PFSK-1 (cell line): ENCODE data around the gene RACK1.

Source experiments
- FOXP2 ChIP-seq: optimal IDR thresholded peaks from 2 replicates; pipeline ENCODE3; 2011; ENCODE audit warnings: borderline replicate concordance, control low read depth, inconsistent platforms; ENCODE audit not compliant: insufficient read depth; ENCODE audit errors: extremely low read length, extremely low read depth
- POLR2AphosphoS5 ChIP-seq: IDR thresholded peaks from 2 replicates; pipeline ENCODE4 v1.6.1; 2012; ENCODE audit warnings: low read depth, mild to moderate bottlenecking, control low read depth, low read length, moderate library complexity
- SIN3A ChIP-seq: IDR thresholded peaks from 2 replicates; pipeline ENCODE4 v1.6.1; 2012; ENCODE audit warnings: mild to moderate bottlenecking, low read length, moderate library complexity, borderline replicate concordance; ENCODE audit not compliant: insufficient read depth
- TAF1 ChIP-seq: IDR thresholded peaks from 2 replicates; pipeline ENCODE4 v1.6.1; 2012; ENCODE audit warnings: low read length, control low read depth, borderline replicate concordance; ENCODE audit not compliant: insufficient read depth
- TF ChIP-seq, protein P1 (sequence below), 2 experiments: IDR thresholded peaks; 2 replicates each; pipeline versions ENCODE4 v1.6.1 to v1.8.0; 2011 to 2012; ENCODE audit warnings: low read depth in 2 of 2, low read length in 2 of 2, control low read depth in 1 of 2, inconsistent platforms in 1 of 2, mild to moderate bottlenecking in 1 of 2, moderate library complexity in 1 of 2; ENCODE audit not compliant: insufficient read depth in 1 of 2

RACK1 gene

DNA sequence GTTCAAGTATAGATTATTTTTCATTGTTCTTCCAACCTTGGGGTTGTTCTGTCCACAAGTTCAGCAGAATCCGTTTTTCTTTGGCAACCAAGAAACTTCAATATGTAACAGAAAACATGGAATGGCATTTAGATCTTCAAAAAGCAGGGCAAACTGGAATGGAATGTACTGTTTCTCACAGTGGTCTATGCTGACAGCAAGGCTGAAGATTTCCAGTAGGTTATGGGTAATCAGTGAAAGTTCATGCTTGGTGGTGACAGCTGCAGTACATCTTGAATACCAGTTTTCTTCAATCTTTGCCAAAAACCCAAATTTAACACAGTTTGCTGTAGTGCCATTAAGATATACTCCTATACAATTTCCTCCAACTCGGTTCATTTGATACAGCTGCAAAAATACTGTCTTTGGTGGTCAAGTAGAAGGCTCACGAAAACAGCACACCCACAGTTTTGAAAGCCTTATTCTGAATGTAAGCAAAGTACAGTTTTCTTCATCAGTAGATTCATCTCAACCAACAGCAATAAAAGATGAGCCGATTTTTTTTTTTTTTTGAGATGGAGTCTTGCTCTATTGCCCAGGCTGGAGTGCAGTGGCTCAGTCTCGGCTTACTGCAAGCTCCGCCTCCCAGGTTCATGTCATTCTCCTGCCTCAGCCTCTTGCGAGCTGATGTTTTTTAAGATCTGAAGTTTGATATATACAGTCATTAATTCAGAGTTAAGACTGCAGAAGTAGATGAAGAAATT is 12.3 kb upstream of the RACK1 start:
- TF ChIP-seq SIN3A (no peak), TAF1 (no peak), POLR2AphosphoS5 (no peak), FOXP2 (no peak)
- TF ChIP-seq, protein P1, sequence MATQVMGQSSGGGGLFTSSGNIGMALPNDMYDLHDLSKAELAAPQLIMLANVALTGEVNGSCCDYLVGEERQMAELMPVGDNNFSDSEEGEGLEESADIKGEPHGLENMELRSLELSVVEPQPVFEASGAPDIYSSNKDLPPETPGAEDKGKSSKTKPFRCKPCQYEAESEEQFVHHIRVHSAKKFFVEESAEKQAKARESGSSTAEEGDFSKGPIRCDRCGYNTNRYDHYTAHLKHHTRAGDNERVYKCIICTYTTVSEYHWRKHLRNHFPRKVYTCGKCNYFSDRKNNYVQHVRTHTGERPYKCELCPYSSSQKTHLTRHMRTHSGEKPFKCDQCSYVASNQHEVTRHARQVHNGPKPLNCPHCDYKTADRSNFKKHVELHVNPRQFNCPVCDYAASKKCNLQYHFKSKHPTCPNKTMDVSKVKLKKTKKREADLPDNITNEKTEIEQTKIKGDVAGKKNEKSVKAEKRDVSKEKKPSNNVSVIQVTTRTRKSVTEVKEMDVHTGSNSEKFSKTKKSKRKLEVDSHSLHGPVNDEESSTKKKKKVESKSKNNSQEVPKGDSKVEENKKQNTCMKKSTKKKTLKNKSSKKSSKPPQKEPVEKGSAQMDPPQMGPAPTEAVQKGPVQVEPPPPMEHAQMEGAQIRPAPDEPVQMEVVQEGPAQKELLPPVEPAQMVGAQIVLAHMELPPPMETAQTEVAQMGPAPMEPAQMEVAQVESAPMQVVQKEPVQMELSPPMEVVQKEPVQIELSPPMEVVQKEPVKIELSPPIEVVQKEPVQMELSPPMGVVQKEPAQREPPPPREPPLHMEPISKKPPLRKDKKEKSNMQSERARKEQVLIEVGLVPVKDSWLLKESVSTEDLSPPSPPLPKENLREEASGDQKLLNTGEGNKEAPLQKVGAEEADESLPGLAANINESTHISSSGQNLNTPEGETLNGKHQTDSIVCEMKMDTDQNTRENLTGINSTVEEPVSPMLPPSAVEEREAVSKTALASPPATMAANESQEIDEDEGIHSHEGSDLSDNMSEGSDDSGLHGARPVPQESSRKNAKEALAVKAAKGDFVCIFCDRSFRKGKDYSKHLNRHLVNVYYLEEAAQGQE (IDR thresholded peaks at IDR 0.05; ENCODE audit: insufficient read depth in 1 of 2, low read depth in 2 of 2, low read length in 2 of 2) = no peak

DNA sequence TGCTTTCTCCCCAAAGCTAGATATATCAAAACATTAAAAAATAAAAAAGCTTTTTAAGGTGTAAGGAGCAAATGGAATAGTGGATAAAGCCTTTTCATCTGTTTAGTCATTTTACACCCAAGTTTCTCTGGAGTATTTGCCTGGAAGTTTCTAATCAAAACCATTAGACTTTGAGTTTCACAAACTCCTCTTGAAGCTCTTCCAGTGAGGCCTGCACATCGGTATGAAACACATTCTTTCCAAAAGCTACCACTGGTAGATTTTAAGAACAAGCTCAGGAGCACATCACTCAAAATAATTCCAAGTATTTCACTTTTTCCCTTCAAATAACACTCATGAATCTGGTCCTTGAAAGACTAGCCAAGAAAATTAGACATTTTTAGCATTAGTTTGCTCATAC is 11.6 kb upstream of the RACK1 start:
- TF ChIP-seq FOXP2 = no peak
- no peak for TF ChIP-seq POLR2AphosphoS5
- no peak for TF ChIP-seq SIN3A
- TF ChIP-seq, protein P1 (IDR thresholded peaks at IDR 0.05; ENCODE audit: insufficient read depth in 1 of 2, low read depth in 2 of 2, low read length in 2 of 2) = no peak
- no peak for TF ChIP-seq TAF1

DNA sequence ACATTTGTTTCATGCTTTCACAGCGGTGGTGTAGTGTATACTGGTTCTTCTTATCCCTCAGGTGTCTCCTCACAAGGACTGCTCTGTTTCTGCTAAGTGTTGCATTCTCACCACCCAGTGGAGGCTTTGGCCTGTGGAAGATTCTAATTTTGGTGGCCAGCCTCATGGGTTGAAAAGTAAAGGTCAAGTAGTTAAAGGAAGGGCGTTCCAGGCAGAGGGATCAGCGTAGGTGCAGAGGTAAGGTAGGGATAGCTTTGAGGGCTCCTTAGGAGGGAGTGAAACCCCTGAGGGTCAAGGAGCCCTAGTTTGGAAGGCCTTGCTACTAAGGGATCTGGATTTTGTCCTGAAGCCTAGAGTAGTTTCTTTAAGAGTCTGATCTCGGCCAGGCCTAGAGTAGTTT is 4.6 kb upstream of the RACK1 start:
- TF ChIP-seq FOXP2 = no peak

DNA sequence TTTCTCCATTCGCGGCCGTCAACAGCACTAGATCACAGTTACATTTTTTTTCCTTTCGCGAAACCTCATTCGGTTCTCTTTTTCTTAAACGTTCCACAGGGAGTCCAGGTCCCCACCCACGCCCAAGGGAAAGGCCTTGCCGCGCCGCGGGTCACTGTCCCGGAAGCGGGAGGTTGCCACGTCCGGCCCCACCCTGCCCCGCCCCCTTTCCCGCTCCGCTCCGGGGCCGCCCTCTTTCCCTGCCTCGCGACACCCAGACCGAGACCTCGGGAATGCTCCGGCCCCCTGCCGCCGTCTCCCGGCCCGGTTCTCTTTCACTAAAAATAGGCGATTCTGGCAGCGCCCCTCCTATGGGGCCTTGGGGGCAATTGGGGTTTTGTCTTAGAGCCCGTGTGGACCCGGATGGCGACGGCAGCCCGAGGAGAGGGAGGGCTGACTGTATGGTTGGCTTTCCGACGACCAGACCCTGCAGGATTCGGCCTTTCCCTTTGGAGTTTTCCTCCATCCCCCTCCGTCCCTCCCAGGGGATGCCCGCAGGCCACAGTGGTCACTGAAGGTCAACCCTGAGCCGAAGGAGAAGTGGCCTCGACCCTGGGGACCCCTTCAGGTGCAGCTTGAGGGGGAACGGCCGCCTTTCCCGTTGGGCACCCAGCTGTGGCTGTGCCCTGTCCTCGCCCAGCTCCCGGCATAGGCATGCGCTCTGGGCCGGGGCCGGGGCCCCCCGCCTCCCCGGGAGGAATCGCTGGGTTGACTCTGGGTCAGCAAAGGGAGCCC is 2.8 kb upstream of the RACK1 start:
- TF ChIP-seq TAF1 (peak; percentile 51; the same call in 1 of the 2 replicates), FOXP2 (peak; percentile 51), SIN3A (peak; percentile 79; the same call in 1 of the 2 replicates), POLR2AphosphoS5 (peak; percentile 88)
- TF ChIP-seq, protein P1 (IDR thresholded peaks at IDR 0.05; ENCODE audit: insufficient read depth in 1 of 2, low read depth in 2 of 2, low read length in 2 of 2) = no peak; a peak in 1 of 4 replicates

DNA sequence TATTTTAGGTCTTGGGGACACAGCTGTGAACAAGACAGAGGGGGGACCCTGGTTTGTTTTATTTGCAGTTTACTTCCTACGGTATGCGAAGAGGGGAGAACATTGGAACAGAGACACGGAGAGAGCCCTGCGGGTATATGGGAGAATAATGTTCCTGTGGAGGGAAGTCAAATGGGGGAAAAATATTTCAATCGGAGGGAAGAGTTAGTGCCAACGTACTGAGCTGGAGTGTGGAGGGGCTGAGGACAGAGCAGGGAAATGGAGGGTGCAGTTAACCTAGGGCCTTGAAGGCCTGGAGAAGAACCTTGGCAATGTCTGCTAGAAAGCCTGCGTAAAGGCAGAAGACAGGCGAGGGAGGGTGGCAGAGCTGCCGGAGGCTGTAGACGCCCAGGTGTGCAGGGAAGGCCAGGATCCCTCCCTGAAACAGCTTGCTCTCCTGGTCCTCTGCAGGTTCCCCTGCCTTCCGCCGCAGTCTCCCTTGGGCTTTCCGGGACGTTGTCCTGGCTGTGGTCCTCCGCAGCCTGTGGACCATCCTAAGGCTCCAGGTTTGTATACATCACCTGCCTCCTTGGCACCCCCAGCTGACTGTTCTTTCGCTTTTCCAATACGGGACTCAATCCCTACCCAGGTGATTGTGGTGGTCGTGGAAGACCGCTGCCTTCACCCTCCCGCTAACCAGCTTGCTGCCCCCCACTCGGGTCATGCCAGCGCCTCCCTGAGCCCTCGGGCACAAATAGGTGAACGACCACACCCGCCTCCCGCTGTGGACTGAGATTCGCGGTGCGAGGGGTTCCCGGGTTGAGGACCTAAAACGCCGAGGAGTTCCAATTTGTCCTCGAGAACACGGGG is 1.9 kb upstream of the RACK1 start:
- TF ChIP-seq TAF1 (no peak), SIN3A (no peak), FOXP2 (no peak), POLR2AphosphoS5 (no peak)
- TF ChIP-seq, protein P1 (IDR thresholded peaks at IDR 0.05; ENCODE audit: insufficient read depth in 1 of 2, low read depth in 2 of 2, low read length in 2 of 2) = no peak
